Endometrium (tissue), 2 donors: ENCODE data around the gene BRF1.
"Not testable (repeated sequence)": the region's sequence is repeated elsewhere in the genome, so short reads cannot be mapped to it uniquely, and the experiment has no call there.

ENCODE experiments used
- FAIRE-seq: peaks from 2 replicates; lab custom pipeline; 2012; peaks lifted over from hg19 to GRCh38; lab: Jason Lieb, UNC
- donor health status: control.
- donor health status: control.

The BRF1 gene

GRCh38 chr14:105287249-105288102 is 13.3 kb downstream of the BRF1 start:
- no peak for FAIRE-seq

GRCh38 chr14:105286759-105287144 is 14.0 kb downstream of the BRF1 start:
- no peak for FAIRE-seq

GRCh38 chr14:105285174-105285573 is 15.6 kb downstream of the BRF1 start:
- FAIRE-seq, result no peak

- no peak for FAIRE-seq
Measured at GRCh38 chr14:105283899-105284298, 16.9 kb downstream of the BRF1 start.

GRCh38 chr14:105283028-105283427 is 17.8 kb downstream of the BRF1 start:
- FAIRE-seq, result no peak

- no peak for FAIRE-seq
Measured at GRCh38 chr14:105282098-105282725, 18.6 kb downstream of the BRF1 start.

- peak; percentile 8 for FAIRE-seq
Measured at GRCh38 chr14:105281371-105282097, 19.3 kb downstream of the BRF1 start.

- no peak for FAIRE-seq
Measured at GRCh38 chr14:105280525-105280924, 20.3 kb downstream of the BRF1 start.

GRCh38 chr14:105279642-105280361 is 21.0 kb downstream of the BRF1 start:
- FAIRE-seq, result no peak

GRCh38 chr14:105277448-105277847 is 23.4 kb downstream of the BRF1 start:
- not testable (repeated sequence) for FAIRE-seq

GRCh38 chr14:105275267-105275946 is 25.4 kb downstream of the BRF1 start:
- no peak for FAIRE-seq

- FAIRE-seq, result no peak
Measured at GRCh38 chr14:105274637-105275036, 26.2 kb downstream of the BRF1 start.

- no peak for FAIRE-seq
Measured at GRCh38 chr14:105273062-105273461, 27.7 kb downstream of the BRF1 start.

GRCh38 chr14:105272623-105273022 is 28.2 kb downstream of the BRF1 start:
- FAIRE-seq, result no peak

GRCh38 chr14:105271224-105271890 is 29.4 kb downstream of the BRF1 start:
- FAIRE-seq, result no peak

- FAIRE-seq, result no peak
Measured at GRCh38 chr14:105269405-105269804, 31.4 kb downstream of the BRF1 start.

GRCh38 chr14:105268736-105269354 is 32.0 kb downstream of the BRF1 start:
- no peak for FAIRE-seq

GRCh38 chr14:105267820-105268548 is 32.8 kb downstream of the BRF1 start:
- FAIRE-seq, result no peak

GRCh38 chr14:105261781-105262180 is 39.0 kb downstream of the BRF1 start:
- no peak for FAIRE-seq

GRCh38 chr14:105260959-105261358 is 39.8 kb downstream of the BRF1 start:
- no peak for FAIRE-seq
